GM18909 (cell line): ENCODE data around the gene GOLGA8K.
"Not testable (repeated sequence)": the region's sequence is repeated elsewhere in the genome, so short reads cannot be mapped to it uniquely, and the experiment has no call there.

Experiments
- ATAC-seq: cut with Tn5 transposase; IDR thresholded peaks from one replicate; pipeline ENCODE4 v1.9.1; 2021; ENCODE audit warnings: mild to moderate bottlenecking; ENCODE audit not compliant: unreplicated experiment, poor library complexity

GOLGA8K gene

GRCh38 chr15:32361662-32362061 is 41.4 kb downstream of the GOLGA8K start:
- ATAC-seq = not testable (repeated sequence)

- not testable (repeated sequence) for ATAC-seq
These were observed 44.6 kb downstream of the GOLGA8K start for GRCh38 chr15:32358462-32358861.

- ATAC-seq = not testable (repeated sequence)
These were observed 46.2 kb downstream of the GOLGA8K start for GRCh38 chr15:32356909-32357308.

GRCh38 chr15:32352748-32353147 is 50.3 kb downstream of the GOLGA8K start:
- ATAC-seq = not testable (repeated sequence)

- ATAC-seq = not testable (repeated sequence)
These were observed 52.4 kb downstream of the GOLGA8K start for GRCh38 chr15:32350563-32351220.

GRCh38 chr15:32347037-32347436 is 56.1 kb downstream of the GOLGA8K start:
- ATAC-seq = not testable (repeated sequence)

GRCh38 chr15:32345978-32346547 is 57.0 kb downstream of the GOLGA8K start:
- not testable (repeated sequence) for ATAC-seq

- ATAC-seq = not testable (repeated sequence)
These were observed 59.2 kb downstream of the GOLGA8K start for GRCh38 chr15:32343921-32344320.
